GM12873 (cell line): Measurements from ENCODE around the gene PILRB.

Experiments
- TF ChIP-seq, protein P1 (sequence below): IDR thresholded peaks from 2 replicates; pipeline ENCODE4 v1.5.1; 2012; ENCODE audit warnings: low read depth, mild to moderate bottlenecking, moderate library complexity, low read length, control low read depth; ENCODE audit not compliant: insufficient read depth; ENCODE audit errors: missing control alignments

The PILRB gene

DNA sequence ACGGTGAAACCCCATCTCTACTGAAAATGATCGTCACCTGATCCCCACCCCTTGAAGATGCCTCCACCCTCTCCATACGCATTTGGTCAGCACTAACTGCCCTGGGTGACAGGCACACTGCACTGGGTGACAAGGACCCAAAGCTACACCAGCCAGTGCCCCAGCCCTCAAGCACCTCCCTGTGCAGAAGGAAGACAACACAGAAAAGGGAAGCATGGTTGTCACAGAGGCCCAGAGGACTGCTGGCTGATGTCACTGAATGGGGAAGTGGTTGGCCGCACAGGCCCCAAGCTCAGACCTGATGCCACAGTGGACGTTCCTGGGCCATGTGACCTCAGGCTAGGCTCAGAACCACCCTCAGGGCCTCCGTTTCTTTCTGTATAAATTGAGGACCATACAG is 11.2 kb downstream of the PILRB start:
- TF ChIP-seq, protein P1, sequence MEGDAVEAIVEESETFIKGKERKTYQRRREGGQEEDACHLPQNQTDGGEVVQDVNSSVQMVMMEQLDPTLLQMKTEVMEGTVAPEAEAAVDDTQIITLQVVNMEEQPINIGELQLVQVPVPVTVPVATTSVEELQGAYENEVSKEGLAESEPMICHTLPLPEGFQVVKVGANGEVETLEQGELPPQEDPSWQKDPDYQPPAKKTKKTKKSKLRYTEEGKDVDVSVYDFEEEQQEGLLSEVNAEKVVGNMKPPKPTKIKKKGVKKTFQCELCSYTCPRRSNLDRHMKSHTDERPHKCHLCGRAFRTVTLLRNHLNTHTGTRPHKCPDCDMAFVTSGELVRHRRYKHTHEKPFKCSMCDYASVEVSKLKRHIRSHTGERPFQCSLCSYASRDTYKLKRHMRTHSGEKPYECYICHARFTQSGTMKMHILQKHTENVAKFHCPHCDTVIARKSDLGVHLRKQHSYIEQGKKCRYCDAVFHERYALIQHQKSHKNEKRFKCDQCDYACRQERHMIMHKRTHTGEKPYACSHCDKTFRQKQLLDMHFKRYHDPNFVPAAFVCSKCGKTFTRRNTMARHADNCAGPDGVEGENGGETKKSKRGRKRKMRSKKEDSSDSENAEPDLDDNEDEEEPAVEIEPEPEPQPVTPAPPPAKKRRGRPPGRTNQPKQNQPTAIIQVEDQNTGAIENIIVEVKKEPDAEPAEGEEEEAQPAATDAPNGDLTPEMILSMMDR, result no peak

DNA sequence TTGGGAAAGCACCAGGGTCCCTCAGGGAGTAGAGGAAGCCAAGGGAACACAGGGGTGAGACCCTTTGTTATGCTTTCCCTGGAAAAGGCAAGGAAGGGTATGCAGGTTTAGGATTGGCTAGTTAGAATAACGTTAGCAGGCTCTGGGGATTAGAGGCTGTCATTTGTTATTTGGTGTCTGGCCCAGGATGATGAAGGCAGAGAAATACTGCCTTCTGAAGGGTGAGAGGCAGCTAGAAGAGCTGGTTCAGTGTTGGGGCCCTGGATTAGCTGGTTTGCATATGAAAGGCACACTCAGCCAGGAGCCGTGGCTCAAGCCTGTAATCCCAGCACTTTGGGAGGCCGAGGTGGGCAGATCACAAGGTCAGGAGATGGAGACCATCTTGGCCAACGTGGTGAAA is 12.4 kb downstream of the PILRB start:
- TF ChIP-seq, protein P1, result no peak

GRCh38 chr7:100370746-100371145 is 12.8 kb downstream of the PILRB start:
- TF ChIP-seq, protein P1, result no peak

DNA sequence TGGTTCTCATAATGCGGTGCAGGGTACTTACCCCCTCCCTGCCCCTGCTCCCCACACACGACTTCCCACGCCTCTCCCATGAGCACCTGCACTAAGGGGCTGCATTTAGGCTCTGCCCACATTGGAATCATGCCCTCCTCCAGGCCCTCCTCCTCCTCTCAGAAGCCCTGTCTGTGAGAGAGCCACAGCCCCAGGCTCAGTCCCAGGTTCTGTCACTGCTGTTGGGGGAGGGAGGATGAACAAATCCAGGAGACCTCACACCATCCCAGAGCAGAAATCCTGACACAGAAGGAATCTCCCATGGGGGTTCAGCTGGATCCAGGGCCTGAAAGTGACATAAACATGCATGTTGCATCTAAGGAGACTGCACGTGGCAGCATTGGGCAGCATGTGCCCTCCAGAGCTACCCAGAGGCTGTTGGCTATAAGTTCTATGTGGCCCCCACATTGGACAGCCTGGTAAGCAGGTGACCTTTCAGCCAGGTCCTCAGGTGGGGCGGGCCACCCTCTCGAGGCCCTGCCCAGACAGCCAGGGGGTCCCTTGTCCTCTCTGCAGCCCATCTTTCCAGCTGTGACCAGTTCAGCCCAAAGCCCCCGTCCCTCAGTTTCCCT is 13.7 kb downstream of the PILRB start:
- TF ChIP-seq, protein P1, result no peak

DNA sequence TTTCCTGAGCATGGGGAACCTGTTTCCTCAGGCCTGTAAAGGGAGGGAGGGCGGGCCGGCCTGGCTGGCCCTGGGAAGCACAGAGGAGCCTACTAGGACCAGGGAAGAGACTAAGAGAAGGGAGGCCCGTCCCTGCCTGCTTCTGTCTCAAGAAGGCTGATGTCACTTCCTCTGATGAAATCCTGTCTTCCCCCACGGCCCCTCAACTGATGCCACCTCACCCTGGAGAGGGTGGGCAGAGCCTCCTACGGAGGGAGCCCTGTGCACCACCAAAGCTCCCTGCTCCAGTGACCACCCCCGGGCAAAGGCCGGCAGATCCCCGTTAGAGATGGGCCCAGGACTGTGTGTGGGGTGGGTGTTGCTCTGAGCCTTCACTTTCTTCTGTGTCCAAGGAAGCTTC is 14.3 kb downstream of the PILRB start:
- TF ChIP-seq, protein P1, result no peak

GRCh38 chr7:100372694-100373093 is 14.8 kb downstream of the PILRB start:
- TF ChIP-seq, protein P1, result no peak

- TF ChIP-seq, protein P1, result no peak
Measured at GRCh38 chr7:100373261-100373831, 15.4 kb downstream of the PILRB start, which contains the start of gene PILRA. Gene PILRA (plus strand): TSS chr7:100373487. CDS start chr7:100373657, 170 bp downstream.
